Natural killer cell (primary cell): Measurements from ENCODE around the gene TMCO4. TPM values are rescaled to one million over a fixed set of nuclear protein-coding genes. Genes with fewer than 3 reads are reported as not detected.

ENCODE experiments used
- ATAC-seq, 3 donors: fragments of 150-1000 bp in 2 of 3; fragments of 200-7000 bp in 1 of 3; cut with Tn5 transposase; 1 replicate in 1 of 3; 2 replicates in 2 of 3; pipeline ENCODE4 v1.10.0; 2021; ENCODE audit warnings: mild to moderate bottlenecking in 2 of 3, moderate library complexity in 2 of 3
- DNase-seq, 2 donors: peaks; one replicate each; pipeline versions ENCODE4 v3.0.0 to v3.0.0-alpha.2; 2013 to 2021; ENCODE audit warnings: mixed read lengths in 1 of 2
- H3K27ac ChIP-seq: one replicate; pipeline ENCODE4 v1.5.1; 2013; ENCODE audit warnings: mild to moderate bottlenecking, low read length
- H3K27me3 ChIP-seq: one replicate; pipeline ENCODE4 v1.6.1; 2013; ENCODE audit warnings: low read length; ENCODE audit not compliant: control insufficient read depth, insufficient read depth
- H3K36me3 ChIP-seq: one replicate; pipeline ENCODE4 v1.6.1; 2013; ENCODE audit warnings: low read length; ENCODE audit not compliant: control insufficient read depth, insufficient read depth
- H3K4me1 ChIP-seq: one replicate; pipeline ENCODE4 v1.6.1; 2013; ENCODE audit warnings: low read length; ENCODE audit not compliant: control insufficient read depth, insufficient read depth
- H3K4me3 ChIP-seq: one replicate; pipeline ENCODE4 v1.5.1; 2013; ENCODE audit warnings: low read length
- H3K9me3 ChIP-seq: one replicate; pipeline ENCODE4 v1.6.1; 2013; ENCODE audit warnings: low read length; ENCODE audit not compliant: control insufficient read depth, insufficient read depth
- H3K27ac Mint-ChIP-seq, 2 donors: one replicate each; pipeline ENCODE4 v1.8.0; 2022; ENCODE audit warnings: mild to moderate bottlenecking in 2 of 2, mixed read lengths in 2 of 2, moderate library complexity in 1 of 2
- H3K27me3 Mint-ChIP-seq, 2 donors: one replicate each; pipeline ENCODE4 v1.8.0; 2022; ENCODE audit warnings: low read depth in 2 of 2, mixed read lengths in 2 of 2
- H3K36me3 Mint-ChIP-seq: one replicate; pipeline ENCODE4 v1.8.0; 2022; ENCODE audit warnings: mixed read lengths
- H3K4me1 Mint-ChIP-seq, 2 donors: one replicate each; pipeline ENCODE4 v1.8.0; 2022; ENCODE audit warnings: mixed read lengths in 2 of 2
- H3K4me3 Mint-ChIP-seq: one replicate; pipeline ENCODE4 v1.8.0; 2022; ENCODE audit warnings: mild to moderate bottlenecking, moderate library complexity, mixed read lengths
- H3K9me3 Mint-ChIP-seq, 2 donors: one replicate each; pipeline ENCODE4 v1.8.0; 2022; ENCODE audit warnings: mixed read lengths in 2 of 2
- CTCF ChIP-seq: fragments of 200-600 bp; IDR thresholded peaks from one replicate; pipeline ENCODE4 v1.8.0; 2022; ENCODE audit warnings: antibody characterized with exemption
- WGBS: methylation state at CpG from one replicate; pipeline ENCODE4 v1.1.7; 2013; ENCODE audit warnings: missing lambda C conversion rate; ENCODE audit not compliant: insufficient coverage; 5-methylcytosine and 5-hydroxymethylcytosine counted together
- intact Hi-C: fragments of 100-400 bp; cut with micrococcal nuclease; formaldehyde crosslinking; loops from one replicate; pipeline ENCODE4 v1.14.2; 2022
- total RNA-seq, 4 donors: library from RNA; stranded (reverse); fragments of 120-200 nt in 1 of 4; gene quantifications; one replicate each; pipeline versions ENCODE4 v1.2.3 to v1.2.4, GENCODE V29; 2013 to 2022

Gene TMCO4
- total RNA-seq, 3 donors from 2014 or later (not counting 1 experiment from before 2014, with no cell fraction given): 14.2 to 21.5 (median 18.3) TPM

GRCh38 chr1:19824541-19824940 is 24.8 kb upstream of the TMCO4 start:
- no peak overlapping the region for H3K4me3 Mint-ChIP-seq
- peaks cover 0 to 5% of the 10 kb centered on the region in 2 donors for H3K4me1 Mint-ChIP-seq
- no peak for TF ChIP-seq CTCF

GRCh38 chr1:19824036-19824435 is 24.3 kb upstream of the TMCO4 start:
- H3K36me3 Mint-ChIP-seq: no peaks in the 10 kb centered on the region
- 76% methylated on average over 5 of the region's 5 CpGs for WGBS
- Histone ChIP-seq H3K36me3 (no peaks in the 10 kb centered on the region), H3K4me3 (no peak overlapping the region), H3K9me3 (no peaks in the 10 kb centered on the region), H3K4me1 (no peaks in the 10 kb centered on the region), H3K27me3 (no peaks in the 10 kb centered on the region), H3K27ac (no peak overlapping the region)
- no peaks in the 10 kb centered on the region for H3K9me3 Mint-ChIP-seq
- TF ChIP-seq CTCF: no peak
- DNase-seq (no peak), ATAC-seq (no peak)
- H3K27ac Mint-ChIP-seq: no peak overlapping the region
- H3K4me3 Mint-ChIP-seq: no peak overlapping the region
- H3K27me3 Mint-ChIP-seq: peaks cover 30 to 33% of the 10 kb centered on the region in 2 donors
- H3K4me1 Mint-ChIP-seq: peaks cover 0 to 5% of the 10 kb centered on the region in 2 donors
- intact Hi-C loops: no loop called here

More at GRCh38 chr1:19824541-19824940, 24.8 kb upstream of the TMCO4 start:
- DNase-seq (no peak), ATAC-seq (no peak)
- no peaks in the 10 kb centered on the region for H3K4me1 ChIP-seq
- Mint-ChIP-seq H3K27ac (no peak overlapping the region), H3K27me3 (peaks cover 33 to 34% of the 10 kb centered on the region in 2 donors), H3K36me3 (no peaks in the 10 kb centered on the region), H3K9me3 (no peaks in the 10 kb centered on the region)
- H3K27me3 ChIP-seq: no peaks in the 10 kb centered on the region
- H3K36me3 ChIP-seq: no peaks in the 10 kb centered on the region
- WGBS: 68% methylated on average over 4 of the region's 4 CpGs
- no peak overlapping the region for H3K4me3 ChIP-seq
- no peaks in the 10 kb centered on the region for H3K9me3 ChIP-seq
- no peak overlapping the region for H3K27ac ChIP-seq
- intact Hi-C loops: no loop called here

GRCh38 chr1:19819701-19820100 is 20.0 kb upstream of the TMCO4 start:
- no peaks in the 10 kb centered on the region for H3K27me3 ChIP-seq
- H3K9me3 Mint-ChIP-seq: no peaks in the 10 kb centered on the region
- no peaks in the 10 kb centered on the region for H3K36me3 Mint-ChIP-seq
- H3K4me3 Mint-ChIP-seq: no peak overlapping the region
- H3K4me1 Mint-ChIP-seq: peaks cover 0 to 4% of the 10 kb centered on the region in 2 donors
- no peaks in the 10 kb centered on the region for H3K9me3 ChIP-seq
- H3K36me3 ChIP-seq: no peaks in the 10 kb centered on the region
- no peak overlapping the region for H3K4me3 ChIP-seq
- peaks cover 10 to 14% of the 10 kb centered on the region in 2 donors for H3K27me3 Mint-ChIP-seq
- DNase-seq (no peak), ATAC-seq (no peak)
- TF ChIP-seq CTCF: no peak
- intact Hi-C loops: no loop called here
- no peak overlapping the region for H3K27ac Mint-ChIP-seq
- no peak overlapping the region for H3K27ac ChIP-seq
- WGBS: 73% methylated on average over 4 of the region's 5 CpGs
- no peaks in the 10 kb centered on the region for H3K4me1 ChIP-seq

GRCh38 chr1:19818324-19818723 is 18.6 kb upstream of the TMCO4 start:
- no peak for TF ChIP-seq CTCF
- H3K36me3 Mint-ChIP-seq: no peaks in the 10 kb centered on the region
- H3K27ac ChIP-seq: no peak overlapping the region
- WGBS: 88% methylated on average over 3 of the region's 3 CpGs
- H3K9me3 ChIP-seq: no peaks in the 10 kb centered on the region
- DNase-seq: no peak
- no peak overlapping the region for H3K4me3 ChIP-seq
- H3K4me1 Mint-ChIP-seq: no peaks in the 10 kb centered on the region
- H3K4me3 Mint-ChIP-seq: no peak overlapping the region
- no peaks in the 10 kb centered on the region for H3K4me1 ChIP-seq
- H3K36me3 ChIP-seq: no peaks in the 10 kb centered on the region
- H3K27me3 ChIP-seq: no peaks in the 10 kb centered on the region
- peaks cover 14 to 20% of the 10 kb centered on the region in 2 donors for H3K27me3 Mint-ChIP-seq
- intact Hi-C loops: no loop called here
- no peak for ATAC-seq
- no peak overlapping the region for H3K27ac Mint-ChIP-seq
- no peaks in the 10 kb centered on the region for H3K9me3 Mint-ChIP-seq
